ENCODE measurements around the gene CTNND2. TPM values are rescaled to one million over a fixed set of nuclear protein-coding genes. Genes with fewer than 3 reads are reported as not detected.

CTNND2 gene
- total RNA-seq, 1 donor, result 1.9 TPM

GRCh38 chr5:11171236-11171635, 733.0 kb downstream of the CTNND2 start:
- no peak for TF ChIP-seq CTCF (IDR thresholded peaks at IDR 0.05; ENCODE audit: insufficient read depth, low read length)
- DNase-seq (ENCODE audit: low read depth), result no peak
- no peak overlapping the region for H3K4me3 ChIP-seq (ENCODE audit: low read depth, low read length)

- TF ChIP-seq CTCF (IDR thresholded peaks at IDR 0.05; ENCODE audit: insufficient read depth, low read length), result no peak
- H3K4me3 ChIP-seq (ENCODE audit: low read depth, low read length), result no peak overlapping the region
- DNase-seq (ENCODE audit: low read depth), result no peak
Observed at GRCh38 chr5:11166923-11167322, 737.3 kb downstream of the CTNND2 start.

DNA sequence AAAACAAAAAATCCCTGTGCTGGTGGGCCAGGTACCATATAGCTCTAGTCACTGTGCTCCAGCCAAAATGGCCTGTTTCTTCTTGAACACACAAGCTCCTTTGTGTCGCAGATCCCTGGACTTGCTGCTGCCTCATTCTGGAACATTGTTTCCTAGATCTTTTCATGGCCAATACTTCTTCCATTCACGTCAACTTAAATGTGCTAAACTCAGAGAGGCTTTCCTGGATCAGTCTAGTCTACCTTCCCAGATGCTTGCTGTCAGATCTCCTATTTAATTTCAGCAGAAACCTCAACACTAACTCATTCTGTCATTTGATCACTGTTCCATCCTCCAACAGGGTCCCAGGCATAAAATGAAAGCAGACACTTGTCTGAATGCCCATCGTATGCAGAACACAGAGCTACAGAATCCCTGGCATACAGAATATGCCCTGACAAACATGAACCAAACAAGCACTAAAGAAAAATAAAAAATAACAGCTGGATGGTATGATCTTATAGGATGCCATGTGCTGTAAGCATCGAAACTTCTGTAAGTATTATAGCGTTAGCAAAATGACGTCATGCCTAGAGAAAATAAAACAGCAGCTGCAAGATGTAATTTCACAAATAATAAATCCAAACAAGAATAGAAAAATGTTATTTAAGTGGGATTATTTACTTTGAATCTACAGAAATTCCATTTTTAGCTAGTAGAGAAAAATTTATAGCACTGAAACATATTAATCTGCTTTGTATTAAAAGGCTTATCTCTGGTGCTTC, 739.5 kb downstream of the CTNND2 start:
- no peak for DNase-seq (ENCODE audit: low read depth)
- no peak overlapping the region for H3K4me3 ChIP-seq (ENCODE audit: low read depth, low read length)
- no peak for TF ChIP-seq CTCF (IDR thresholded peaks at IDR 0.05; ENCODE audit: insufficient read depth, low read length)

- DNase-seq (ENCODE audit: low read depth), result no peak
- TF ChIP-seq CTCF (IDR thresholded peaks at IDR 0.05; ENCODE audit: insufficient read depth, low read length), result no peak
- no peak overlapping the region for H3K4me3 ChIP-seq (ENCODE audit: low read depth, low read length)
Observed at GRCh38 chr5:11157132-11157531, 747.1 kb downstream of the CTNND2 start.

DNA sequence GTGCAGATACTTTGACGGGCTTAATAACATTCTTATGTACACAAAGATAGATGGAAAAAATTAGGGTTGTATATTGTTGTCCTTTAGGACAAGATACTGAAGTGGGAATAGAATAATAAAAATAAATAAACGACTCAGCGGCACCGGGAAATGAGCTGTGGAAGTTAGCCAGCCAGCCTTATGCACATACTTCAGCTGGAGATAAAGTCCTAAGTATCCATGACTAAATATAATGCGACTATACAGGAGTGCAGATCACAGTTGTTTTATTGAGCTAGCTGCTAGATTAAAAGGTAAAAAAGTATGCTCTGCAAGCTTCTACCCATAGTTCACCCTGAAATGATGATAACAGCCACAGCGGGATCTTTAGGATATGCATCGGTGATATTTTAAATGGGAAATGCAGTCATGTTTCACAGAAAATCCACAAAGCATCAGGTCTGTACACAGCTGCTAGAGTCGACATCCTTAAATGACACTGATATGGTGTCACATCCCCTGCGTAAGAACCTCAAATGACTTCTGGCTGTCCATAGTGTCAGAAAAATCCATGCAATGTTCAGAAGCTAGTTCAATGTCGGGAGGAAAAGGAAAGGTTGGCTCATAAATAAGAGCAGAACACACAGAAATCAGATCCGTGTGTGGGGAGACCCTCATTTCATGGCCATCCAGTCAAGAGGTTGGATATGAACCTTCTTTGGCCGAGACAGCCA, 750.4 kb downstream of the CTNND2 start:
- H3K4me3 ChIP-seq (ENCODE audit: low read depth, low read length), result no peak overlapping the region
- no peak for DNase-seq (ENCODE audit: low read depth)
- TF ChIP-seq CTCF (IDR thresholded peaks at IDR 0.05; ENCODE audit: insufficient read depth, low read length), result no peak

DNA sequence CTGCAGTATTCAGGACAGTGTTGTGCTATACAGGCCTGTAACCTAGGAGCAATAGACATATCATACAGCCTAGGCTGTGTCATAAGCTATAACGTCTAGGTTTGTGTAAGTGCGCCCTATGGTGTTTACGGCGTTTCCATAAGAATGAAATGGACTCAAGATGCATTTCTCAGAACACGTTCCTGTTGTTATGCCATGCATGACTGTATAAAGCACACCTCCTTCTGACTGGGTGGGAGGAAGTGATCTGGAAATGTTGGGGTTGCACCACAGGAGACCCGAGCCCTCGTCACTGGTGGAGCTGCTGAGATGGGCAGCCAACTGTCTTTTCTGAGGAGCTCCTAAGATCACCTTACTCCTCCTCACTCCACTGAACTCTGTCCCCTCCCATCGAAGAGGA, 751.9 kb downstream of the CTNND2 start:
- TF ChIP-seq CTCF (IDR thresholded peaks at IDR 0.05; ENCODE audit: insufficient read depth, low read length), result no peak
- H3K4me3 ChIP-seq (ENCODE audit: low read depth, low read length), result no peak overlapping the region
- DNase-seq (ENCODE audit: low read depth), result no peak
